COR-L47 (cell line): ENCODE results near the gene HES5.

Source experiments
- DNase-seq: peaks from one replicate; lab custom pipeline; 2025; lab: John Stamatoyannopoulos, UW

HES5 gene

DNA sequence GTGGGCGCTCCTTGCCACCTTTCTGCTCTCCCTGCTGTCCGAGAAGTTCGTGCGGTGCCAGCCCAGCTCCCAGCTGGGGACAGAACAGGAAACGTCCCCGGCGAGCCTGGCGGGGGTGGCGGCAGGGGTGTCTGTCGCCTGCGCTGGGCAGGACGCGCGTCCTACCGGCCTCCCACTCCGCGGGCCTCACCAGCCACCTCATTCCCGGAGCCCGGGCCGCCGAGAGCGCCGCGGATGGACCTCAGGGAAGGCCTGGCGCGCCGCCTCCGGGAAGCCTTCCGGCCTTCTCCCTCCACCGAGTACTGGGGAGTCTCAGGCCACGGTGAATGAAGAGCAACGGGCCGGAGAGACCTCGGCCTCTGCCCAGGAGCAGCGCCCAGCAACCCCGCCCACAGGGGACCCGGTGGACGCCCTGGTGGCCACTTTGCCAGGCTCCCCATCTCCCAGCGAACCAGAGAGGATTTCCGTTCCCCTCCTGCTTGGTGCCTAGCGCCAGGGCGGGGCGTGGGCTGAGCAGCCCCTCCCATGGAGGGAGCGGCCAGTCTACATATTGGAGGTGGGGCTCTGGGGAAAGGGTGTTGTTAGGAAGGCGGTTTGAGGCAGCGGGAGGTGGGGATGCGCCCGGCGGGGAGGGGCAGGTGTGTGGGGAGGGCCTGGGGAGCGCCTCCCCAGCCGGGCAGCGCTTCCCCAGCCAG is 16.6 kb upstream of the HES5 start:
- peak; percentile 93 for DNase-seq

DNA sequence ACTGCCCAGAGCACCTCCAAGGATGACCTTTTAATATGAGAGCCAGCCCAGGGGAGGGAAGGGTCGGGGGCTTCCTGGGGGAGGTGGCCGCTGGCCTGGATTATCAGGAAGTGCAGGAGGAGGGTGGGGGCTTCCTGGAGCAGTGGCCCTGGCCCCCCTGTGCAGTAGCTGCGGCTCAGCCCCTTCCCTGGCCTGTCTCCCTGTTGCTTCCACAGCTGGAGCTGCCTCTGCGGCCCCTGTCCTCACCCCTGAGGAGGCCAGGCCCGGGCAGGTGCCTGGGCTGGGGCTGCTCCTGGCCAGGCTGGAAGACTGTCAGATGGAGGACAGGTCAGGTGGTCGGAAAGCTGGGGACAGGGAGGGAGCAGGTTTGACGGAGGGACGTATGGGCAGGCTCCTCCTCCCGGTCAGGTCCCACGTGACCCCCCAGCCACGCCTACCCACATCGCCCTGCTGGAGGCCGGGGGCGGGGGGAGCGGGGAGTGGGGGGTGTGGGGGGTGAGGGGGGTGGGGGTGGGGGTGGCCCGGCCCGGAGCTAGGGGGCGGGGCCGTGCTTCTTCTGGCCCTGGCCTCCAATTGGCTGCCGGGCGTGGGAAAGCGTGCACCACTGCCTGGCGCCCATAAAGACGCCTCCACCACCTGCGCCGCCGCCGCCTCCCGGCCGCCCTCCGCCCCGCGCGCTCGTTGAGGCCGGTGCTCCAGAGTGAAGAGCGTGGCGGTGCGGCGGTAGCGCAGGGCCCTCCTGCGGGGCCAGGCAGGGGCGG is 15.9 kb upstream of the HES5 start:
- DNase-seq, result peak; percentile 90

DNA sequence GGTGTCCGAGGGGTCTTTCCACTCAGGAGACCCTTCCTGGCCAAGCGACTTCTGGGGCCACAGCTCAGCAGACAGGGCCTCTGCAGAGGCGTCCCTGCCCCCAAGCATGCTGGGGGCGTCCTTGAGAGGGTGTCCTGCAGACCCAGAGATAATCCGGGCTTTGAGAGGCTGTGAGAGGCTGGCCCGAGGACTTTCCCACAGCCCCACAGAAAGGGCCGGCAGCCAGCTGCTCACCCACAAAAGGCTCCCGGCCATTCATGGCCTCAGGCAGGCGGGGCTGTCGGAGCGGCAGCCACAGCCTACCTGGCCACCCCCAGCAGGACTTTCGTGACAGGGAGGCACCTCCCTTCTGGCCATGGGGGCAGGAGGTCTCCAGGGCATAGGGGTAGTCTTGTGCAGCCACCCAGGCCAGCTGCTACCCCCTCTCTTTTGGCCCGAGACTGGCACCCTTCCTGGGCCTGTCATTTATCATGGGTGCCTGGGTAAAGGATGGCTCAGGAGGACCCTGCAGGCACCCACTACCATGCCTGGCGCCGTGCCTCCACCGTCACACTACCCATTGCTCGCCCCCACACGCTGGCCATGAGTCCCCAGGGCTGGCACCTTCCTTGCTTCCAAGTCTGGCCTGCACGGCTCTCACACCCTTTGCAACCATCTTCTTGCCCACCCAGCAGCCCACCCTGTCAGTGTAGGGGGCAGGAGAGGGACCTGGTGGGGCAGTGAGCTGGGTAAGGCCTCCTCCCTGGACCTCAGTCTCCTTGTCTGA is 15.0 kb upstream of the HES5 start:
- no peak for DNase-seq

DNA sequence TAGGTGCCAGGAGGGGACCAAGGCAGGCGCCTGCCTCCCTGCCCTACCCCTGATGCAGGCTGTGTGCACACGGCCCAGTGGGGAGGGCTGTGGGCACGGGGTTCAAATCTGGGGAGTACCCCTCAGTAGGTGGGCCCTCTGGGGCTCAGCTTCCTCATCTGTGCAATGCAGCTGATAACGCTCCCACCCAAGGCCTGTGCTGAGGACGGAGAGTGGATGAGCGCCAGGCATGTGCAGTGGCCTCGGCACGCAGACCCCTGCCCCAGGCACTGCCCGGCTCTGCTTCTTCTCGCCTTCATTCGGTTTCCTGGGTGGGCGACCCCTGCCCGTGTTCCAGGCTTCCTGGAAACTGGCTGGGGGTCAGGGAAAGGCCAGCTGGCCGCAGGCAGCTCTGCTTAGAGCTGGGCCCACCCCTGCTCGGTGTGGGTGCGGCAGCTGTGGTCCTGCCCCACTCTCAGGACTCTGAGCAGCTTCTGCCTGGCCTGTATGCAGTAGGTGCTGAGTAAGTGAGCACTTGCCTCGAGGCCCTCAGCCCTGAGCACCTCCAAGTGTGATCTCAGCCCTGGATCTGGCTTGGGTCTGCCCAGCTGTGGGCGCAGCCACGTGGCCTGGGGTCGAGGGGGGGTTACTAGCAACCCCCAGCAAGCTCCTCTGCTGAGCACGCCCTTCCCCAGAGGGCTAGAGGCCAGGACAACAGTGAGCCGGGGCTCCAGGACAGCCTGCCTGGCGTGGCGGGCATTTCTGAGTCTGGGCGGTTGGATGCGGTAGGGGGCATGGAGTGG is 14.2 kb upstream of the HES5 start:
- no peak for DNase-seq

DNA sequence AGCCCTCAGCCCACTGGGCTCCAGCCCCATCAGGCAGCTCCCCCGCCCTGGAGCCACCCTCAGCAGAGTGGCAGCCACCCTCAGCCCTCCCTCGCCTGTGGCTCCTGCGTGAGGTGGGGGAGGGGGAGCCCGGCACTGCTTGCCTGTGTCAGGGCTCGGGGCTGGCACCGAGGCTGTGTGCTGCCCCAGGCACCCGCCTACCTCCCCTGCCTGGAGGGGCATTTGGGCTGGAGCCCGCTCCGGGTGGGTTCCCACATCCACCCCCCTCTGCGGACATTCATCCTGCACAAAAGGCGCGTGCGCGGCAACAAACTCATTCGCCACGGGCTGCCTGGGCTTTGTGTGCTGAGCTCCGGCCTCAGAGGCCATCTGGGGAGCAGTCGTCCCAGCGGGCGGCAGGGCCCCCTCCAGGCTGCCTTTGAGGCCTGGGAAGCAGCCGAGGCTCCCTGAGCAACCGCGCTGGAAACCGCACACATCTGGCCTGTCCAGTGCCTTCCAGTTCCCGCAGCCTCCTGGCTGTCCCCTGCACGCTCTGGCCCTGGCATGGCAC is 13.6 kb upstream of the HES5 start:
- DNase-seq, result peak; percentile 43

DNA sequence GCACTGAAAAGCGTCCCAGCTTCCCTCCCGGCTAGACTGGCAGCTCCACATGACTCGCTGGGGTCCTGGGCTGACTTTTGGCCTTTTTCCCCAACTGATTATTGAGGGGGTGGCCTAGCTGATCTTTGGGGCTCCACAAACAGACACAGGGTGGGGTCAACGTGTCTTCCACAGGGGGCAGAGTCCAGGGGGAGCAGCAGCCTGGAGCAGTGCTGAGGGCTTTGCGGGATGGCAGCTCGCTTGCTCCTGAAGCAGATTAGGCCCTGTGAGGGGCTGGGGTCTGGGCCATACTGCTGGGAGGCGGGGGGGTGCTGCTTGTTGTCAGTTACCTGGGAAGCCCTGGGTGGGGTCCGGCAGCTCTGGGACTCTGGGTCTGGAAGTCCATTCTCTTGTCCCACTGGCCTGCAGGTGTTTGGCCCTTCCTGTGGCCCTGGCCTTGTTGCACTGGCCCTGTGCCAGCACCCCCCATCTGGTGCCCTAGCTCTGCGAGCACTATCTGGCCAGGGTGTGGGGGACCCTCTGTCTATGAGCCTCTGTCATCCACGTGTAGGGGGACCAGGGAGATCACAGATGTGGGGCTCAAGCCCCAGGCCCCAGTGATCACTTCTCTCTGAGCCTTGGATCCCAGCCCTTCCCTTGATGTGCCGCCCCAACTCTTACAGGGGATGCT is 12.3 kb upstream of the HES5 start:
- no peak for DNase-seq

DNA sequence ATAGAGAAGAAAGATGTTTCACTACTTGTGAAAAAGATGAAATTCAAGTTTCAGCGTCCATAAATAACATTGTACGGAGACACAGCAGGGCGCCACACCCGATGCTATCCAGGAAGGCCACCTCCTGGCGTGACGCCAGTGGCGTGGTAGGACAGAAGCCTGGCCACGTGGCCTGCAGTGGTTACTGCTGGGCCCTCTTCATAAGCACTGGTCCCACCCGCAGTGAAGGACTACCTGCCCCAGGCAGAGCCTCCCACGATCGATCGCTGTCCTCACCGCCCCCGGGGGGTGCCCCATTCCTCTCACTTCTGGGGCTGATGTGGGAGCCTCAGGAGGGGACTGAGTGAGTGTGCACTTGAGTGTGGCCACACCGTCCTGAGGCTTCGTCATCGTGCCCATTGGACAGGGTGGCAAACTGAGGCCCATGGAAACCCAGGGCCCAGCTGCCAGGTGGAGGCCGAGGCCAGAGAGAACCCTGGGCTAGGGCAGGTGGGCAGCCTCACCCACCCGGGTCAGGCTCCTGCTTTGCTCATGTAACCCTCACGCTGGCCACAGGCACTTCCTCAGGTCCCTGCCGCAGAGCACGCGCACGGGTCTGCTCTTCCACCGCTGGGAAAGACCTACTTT is 11.7 kb upstream of the HES5 start:
- DNase-seq, result peak; percentile 67

DNA sequence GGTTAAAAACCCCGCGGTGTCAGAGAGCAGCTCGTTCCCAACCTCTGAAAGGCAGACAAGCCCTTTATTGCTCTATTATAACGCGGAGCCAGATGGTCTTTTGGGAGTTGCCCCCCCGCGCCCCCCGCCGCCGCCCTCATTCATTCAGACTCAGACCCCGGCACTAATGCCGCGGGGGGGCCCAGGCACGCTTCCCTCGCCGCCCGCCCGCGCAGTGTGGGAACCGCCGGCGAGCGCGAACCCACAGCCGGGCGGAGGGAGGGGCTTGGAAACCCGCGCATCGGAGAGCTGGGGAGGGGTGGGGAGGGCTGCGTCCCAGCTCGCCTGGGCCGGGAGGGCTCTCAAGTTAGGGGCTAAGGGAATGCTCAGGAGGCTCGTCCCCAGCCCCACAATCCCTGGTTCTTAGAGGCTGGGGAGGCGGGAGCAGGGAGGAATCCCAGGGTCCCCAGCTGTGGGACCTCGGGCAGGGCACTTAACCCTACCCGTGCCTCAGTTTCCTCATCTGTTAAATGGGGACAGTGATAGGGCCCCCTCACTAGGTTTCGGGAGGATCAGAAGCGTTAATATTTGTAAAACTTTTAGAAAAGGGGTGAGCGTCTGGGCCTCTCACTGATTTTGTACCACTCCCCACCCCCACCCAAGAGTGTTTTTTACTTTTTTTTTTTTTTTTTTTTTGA is 10.9 kb upstream of the HES5 start:
- DNase-seq, result no peak

DNA sequence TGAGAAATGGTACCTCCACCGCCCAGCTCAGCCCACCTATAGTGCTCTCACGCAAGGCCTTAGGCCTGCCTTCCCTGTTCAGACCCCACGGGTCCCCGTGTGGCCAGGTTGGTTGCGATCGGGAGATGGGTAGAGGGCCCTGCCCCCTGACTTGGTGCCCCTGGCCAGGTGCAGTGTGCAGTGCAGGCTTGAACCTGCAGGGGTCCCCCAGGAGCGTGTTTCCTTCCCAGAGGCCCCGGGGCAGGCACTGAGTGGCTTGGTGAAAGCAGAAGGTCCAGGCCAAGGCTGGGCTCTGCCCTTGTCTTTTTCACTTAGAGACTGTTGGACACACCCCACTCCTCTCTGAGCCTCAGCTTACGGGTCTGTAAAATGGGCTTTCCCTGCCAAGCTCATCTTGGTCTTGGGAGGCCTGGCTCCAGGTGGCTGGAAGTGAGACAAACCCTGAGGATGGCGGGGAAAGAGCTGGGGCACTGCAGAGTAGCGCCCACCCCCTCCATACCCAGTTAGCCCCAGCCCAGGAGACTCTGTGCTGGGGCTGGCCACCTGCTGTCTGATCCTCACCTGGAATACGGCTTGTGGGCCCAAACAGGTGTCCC is 9.3 kb upstream of the HES5 start:
- no peak for DNase-seq

DNA sequence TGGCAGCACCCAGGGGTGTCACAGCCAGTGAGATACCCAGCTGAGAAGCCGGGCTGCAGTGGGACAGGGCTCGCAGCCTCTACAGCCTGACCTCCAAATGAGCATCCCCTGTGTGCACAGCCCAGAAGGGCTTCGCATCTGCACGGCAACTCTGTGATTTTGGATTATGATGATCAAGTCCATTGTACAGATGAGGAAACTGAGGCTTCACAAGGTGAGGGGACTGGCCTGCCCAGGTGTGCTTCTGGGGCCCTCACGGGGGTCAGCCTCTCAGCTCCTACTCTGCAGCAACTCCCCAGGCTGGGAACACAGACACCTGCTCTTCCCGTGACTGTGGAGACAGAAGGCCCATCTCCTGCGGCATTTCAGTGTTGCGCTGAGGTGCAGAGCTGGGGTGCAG is 8.8 kb upstream of the HES5 start:
- no peak for DNase-seq

DNA sequence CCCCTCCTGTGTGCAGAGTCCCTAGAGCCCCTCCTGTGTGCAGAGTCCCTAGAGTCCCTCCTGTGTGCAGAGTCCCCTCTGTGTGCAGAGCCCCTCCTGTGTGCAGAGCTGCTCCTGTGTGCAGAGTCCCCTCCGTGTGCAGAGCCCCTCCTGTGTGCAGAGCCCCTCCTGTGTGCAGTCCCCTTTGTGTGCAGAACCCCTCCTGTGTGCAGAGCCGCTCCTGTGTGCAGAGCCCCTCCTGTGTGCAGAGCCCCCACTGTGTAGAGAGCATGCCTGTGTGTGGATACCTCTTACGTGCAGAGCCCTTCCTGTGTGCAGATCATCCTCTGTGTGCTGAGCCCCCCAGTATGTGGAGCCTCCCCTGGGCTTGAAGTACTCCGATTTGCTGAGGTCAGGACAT is 8.3 kb upstream of the HES5 start:
- no peak for DNase-seq

DNA sequence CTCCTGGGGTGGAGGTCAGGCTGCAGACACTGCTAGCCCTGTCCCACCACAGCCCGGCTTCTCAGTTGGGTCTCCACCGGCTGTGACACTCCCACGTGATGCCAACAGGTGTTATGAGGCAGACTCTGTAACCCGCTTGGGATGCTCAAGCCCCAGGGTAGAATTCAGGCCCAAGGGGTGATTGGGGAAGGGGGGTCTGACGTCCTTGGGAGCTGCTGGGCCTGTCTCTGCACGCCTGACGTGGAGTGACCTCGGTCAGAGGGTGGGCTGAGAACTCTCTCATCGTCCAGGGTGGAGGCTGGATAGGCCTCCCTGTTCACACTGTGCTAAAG is 7.7 kb upstream of the HES5 start:
- DNase-seq, result no peak

DNA sequence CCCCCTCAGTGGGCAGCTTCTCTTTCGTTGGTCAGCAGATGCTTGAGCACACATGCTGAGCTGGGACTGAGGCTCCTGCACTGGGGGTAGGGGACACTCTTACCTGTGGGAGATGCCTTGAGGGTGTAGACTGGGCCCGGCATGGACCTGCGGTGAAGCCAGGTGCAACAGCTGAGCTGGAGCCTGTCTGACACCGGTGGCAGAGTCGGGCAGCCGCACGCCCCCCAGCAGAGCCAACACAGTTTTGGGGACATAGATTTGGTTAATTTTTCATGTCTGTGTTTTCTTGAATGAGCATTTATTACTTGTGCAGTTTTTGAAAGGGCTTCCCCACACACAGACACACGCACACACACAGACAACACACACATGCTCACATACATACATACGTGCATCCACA is 5.9 kb upstream of the HES5 start:
- DNase-seq, result no peak

DNA sequence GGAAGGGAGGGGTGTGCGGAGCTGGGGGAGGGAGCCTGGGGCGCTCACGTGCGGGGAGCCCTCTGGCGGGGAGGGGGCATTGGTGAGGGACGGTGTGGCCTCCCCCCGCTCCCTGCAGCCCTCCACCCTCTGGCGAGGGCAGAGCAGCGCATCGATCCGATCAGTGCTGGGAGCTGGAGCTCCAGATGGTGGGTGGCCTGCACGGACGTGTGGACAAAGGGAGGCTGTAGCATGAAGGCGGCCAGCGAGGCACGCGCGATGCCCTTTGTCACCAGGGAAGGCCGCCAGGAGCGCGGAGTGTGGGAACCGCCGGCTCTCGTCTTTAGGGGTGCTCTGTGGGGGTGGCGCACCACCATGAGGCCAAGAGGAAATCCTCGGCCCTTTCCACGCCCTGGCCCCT is 5.4 kb upstream of the HES5 start:
- DNase-seq, result no peak

DNA sequence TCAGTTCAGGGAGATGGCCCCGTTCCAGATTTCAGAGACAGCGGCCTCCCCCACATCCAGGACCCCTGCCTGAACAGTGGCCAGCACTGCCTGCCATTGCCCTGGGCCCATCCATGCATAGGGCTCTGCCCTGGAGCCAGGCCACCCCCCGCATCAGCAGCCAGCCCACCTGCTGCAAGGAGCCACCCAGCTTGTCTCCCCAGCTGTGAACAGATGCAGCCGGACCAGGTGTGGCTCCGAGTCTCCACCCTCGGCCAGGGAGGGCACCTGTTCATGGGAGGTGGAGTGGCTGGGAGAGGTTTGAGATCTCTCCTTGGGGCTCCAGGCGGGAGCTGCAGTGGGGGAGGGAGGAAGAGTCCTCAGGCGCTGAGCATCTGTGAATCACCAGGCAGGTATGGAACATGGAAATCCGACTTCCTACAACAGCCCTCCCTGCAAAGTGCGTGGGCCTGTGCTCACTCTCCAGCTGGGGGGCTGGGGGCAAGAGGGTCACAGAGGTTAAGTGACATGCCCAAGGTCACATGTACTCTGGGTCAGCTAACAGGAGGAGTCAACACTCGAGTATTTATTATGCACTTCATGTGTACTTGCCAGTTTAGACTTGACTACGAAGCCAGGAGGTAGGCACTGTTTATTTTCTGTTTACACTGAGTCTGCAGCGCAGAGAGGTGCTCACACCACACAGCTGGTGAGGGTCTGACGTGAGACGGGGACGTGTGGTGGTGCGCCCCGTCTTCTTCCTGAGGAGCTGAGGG is 4.8 kb upstream of the HES5 start:
- peak; percentile 83 for DNase-seq

DNA sequence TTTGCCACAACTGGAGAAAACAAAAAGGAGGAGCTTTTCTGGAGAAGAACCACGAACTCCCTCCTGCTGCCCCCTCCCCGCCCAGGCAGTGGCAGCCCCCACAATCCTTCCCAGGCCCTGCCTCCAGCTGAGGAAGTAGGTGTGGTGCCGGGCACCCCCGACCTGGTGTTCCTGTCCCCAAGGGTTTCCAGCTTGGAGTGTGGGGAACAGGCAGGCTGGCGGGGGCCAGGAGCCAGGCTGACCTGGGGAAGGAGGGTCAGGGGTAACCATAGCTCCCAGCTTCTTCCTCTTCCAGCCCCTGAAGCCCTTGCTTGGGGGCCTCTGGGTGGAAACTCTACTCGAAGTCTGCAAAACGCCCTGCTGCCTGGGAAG is 4.2 kb upstream of the HES5 start:
- no peak for DNase-seq

DNA sequence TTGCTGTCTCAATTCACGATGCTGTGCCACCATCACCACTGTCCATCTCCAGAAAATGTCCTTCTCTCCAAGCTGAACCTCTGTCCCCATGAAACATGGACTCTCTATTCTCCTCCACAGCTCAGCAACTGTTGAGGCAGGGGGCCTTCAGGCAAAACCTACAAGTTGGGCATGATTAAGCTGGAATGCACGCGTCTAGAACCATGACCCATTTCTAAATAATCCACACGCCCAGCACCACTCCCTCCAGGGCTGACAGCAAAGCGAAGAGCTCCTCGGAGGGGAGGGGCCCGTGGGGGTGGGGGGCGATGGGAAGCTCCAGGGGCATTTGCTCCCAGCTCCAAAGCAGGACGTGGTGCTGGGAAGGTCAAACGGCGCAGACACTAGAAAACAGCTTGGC is 3.3 kb upstream of the HES5 start:
- no peak for DNase-seq

DNA sequence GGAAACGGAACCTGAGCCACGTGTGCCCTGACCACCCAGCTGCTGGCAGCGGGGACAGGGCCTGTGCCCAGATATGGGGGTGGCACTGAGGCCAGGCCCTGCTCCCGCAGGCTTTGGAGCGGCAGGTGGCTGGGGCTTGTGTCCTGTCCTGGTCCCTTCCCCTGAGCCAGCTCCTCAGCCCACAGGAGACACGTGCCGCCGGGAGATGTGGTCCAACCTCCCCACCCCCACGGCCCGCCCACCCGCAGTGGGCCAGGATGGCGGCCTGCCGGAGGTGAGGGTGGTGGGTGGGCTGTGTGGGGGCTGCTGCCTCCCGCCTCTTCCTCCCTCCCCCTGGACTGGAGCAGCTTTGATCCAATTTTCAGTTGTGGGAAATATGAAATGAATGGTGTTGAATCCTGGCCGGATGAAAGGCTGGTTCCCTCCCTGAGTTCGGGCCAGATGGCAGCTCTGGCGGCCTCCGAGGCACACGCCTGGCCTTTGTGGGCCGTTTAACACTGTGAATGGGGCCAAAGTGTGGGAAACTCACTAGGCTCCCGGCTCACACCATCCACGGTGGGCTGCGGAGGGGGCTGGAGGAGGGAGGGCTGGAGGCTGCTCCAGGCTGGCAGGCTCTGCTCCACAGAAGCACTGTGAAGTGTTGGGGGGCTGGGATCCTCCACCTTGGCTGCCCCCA is 2.6 kb upstream of the HES5 start:
- no peak for DNase-seq
